ENCODE measurements around the gene WNT8B. TPM values are rescaled to one million over a fixed set of nuclear protein-coding genes. Genes with fewer than 3 reads are reported as not detected.
A peak's percentile ranks its signal among the peaks of the same experiment; 100 is the strongest.

WNT8B gene
- total and polyA plus RNA-seq, 10 of the 15 experiments (the other 5 are each of a cell fraction or from before 2014, with no cell fraction given): not detected

- no peak for TF ChIP-seq ZBTB40 (IDR thresholded peaks at IDR 0.05; ENCODE audit: borderline replicate concordance)
- no peak for TF ChIP-seq HSF1 (IDR thresholded peaks at IDR 0.05; ENCODE audit: low read depth, low read length)
Measured at GRCh38 chr10:100516847-100517246, 54.0 kb downstream of the WNT8B start (continued).

GRCh38 chr10:100518761-100519241 lies 56.0 kb downstream of the WNT8B start:
- BruUV-seq (replicated peaks): no TSS peak
- POLR2A ChIA-PET: no interaction called here
- Histone ChIP-seq H3K36me3 (ENCODE audit: control insufficient read depth in 2 of 2, insufficient read depth in 2 of 2, low read length in 1 of 2) (peaks cover 0 to under 1% of the 10 kb centered on the region in 2 experiments; a peak in 3 of 4 replicates), H4K20me1 (ENCODE audit: control insufficient read depth, insufficient read depth) (no peaks in the 10 kb centered on the region), H3K9ac (ENCODE audit: control insufficient read depth, insufficient read depth, low read length) (no peak overlapping the region), H3K79me2 (ENCODE audit: control insufficient read depth, insufficient read depth, low read length) (no peaks in the 10 kb centered on the region), H3K4me3 (no peak overlapping the region), H2AFZ (ENCODE audit: control insufficient read depth, low read depth, low read length) (no peak overlapping the region), H3K27me3 (replicated peaks in 1 of 2; ENCODE audit: control insufficient read depth in 2 of 2, insufficient read depth in 2 of 2, low read length in 1 of 2) (no peaks in the 10 kb centered on the region), H3K9me3 (replicated peaks; ENCODE audit: control insufficient read depth, insufficient read depth, low read length) (no peaks in the 10 kb centered on the region), H3K27ac (ENCODE audit: control insufficient read depth, insufficient read depth) (no peak overlapping the region), H3K4me2 (ENCODE audit: control insufficient read depth, insufficient read depth) (no peak overlapping the region), H3K4me1 (ENCODE audit: control insufficient read depth, insufficient read depth, low read length) (no peaks in the 10 kb centered on the region)
- SMC1A ChIA-PET (ENCODE audit: uncharacterized antibody, unreplicated experiment): interaction anchor here (0.5 to 3.8 kb wide), 20 partner anchors 8 to 673 kb away, joined by 3 to 23 read pairs (median 4); partner anchors contain the start of gene HIF1AN
- intact Hi-C loops (cut with micrococcal nuclease; ENCODE audit: unreplicated experiment) (no loop called here), in situ Hi-C loops (cut with MboI) (no loop called here)
- TF ChIP-seq, protein P1, sequence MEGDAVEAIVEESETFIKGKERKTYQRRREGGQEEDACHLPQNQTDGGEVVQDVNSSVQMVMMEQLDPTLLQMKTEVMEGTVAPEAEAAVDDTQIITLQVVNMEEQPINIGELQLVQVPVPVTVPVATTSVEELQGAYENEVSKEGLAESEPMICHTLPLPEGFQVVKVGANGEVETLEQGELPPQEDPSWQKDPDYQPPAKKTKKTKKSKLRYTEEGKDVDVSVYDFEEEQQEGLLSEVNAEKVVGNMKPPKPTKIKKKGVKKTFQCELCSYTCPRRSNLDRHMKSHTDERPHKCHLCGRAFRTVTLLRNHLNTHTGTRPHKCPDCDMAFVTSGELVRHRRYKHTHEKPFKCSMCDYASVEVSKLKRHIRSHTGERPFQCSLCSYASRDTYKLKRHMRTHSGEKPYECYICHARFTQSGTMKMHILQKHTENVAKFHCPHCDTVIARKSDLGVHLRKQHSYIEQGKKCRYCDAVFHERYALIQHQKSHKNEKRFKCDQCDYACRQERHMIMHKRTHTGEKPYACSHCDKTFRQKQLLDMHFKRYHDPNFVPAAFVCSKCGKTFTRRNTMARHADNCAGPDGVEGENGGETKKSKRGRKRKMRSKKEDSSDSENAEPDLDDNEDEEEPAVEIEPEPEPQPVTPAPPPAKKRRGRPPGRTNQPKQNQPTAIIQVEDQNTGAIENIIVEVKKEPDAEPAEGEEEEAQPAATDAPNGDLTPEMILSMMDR (IDR thresholded peaks at IDR 0.05 in 2 of 3, conservative IDR thresholded peaks at IDR 0.05 in 1 of 3; ENCODE audit: control insufficient read depth in 2 of 3, extremely low read depth in 1 of 3, insufficient read depth in 1 of 3, low read depth in 3 of 3, low read length in 3 of 3): peak; percentile 55 to 74 (median 67); a peak in 5 of 6 replicates
- TF ChIP-seq NR2C2 (IDR thresholded peaks at IDR 0.05; ENCODE audit: borderline replicate concordance, control insufficient read depth, insufficient read length, low read depth) (no peak), SMC3 (IDR thresholded peaks at IDR 0.05; ENCODE audit: borderline replicate concordance, low read length) (peak; percentile 37; the same call in 1 of the 2 replicates), RAD21 (IDR thresholded peaks at IDR 0.05; ENCODE audit: insufficient read depth, low read depth, low read length) (peak; percentile 54), SPI1 (IDR thresholded peaks at IDR 0.05; ENCODE audit: borderline replicate concordance, insufficient read depth, low read depth, low read length) (no peak)
- DNase-seq (ENCODE audit: low read depth, low spot score) (no peak), ATAC-seq (peak; percentile 78), FAIRE-seq (peak; percentile 95)
- RAD21 ChIA-PET (ENCODE audit: unreplicated experiment): interaction anchor here (0.7 to 2.0 kb wide), 20 partner anchors 9 to 360 kb away, joined by 3 to 20 read pairs (median 4); partner anchors contain the start of gene NDUFB8
- CTCF ChIA-PET: interaction anchor here (0.8 to 3.5 kb wide), 50 partner anchors 9 to 672 kb away, joined by 3 to 49 read pairs (median 5); partner anchors contain the start of genes HIF1AN, NDUFB8, PKD2L1 and SCD
- 70% methylated on average over 7 of the region's 7 CpGs for WGBS (ENCODE audit: insufficient coverage, insufficient replicate concordance, low lambda C conversion rate, missing lambda C conversion rate)

All from GM12878 (cell line).